K562 (cell line): Measurements from ENCODE around the gene SFXN2. TPM values are rescaled to one million over a fixed set of nuclear protein-coding genes. Genes with fewer than 3 reads are reported as not detected.

ENCODE experiments used
- CBFA2T2 ChIP-seq: fragments of 450-650 bp; conservative IDR thresholded peaks from 2 replicates; pipeline ENCODE4 v1.6.1; 2017; ENCODE audit warnings: mild to moderate bottlenecking
- CBFA2T3 ChIP-seq: fragments of 450-650 bp; IDR thresholded peaks from 2 replicates; pipeline ENCODE4 v1.6.1; 2017
- ILK ChIP-seq: fragments of 450-650 bp; IDR thresholded peaks from 2 replicates; pipeline ENCODE4 v1.6.1; 2016; ENCODE audit warnings: missing genetic modification characterization, low read depth, mild to moderate bottlenecking, missing compliant biosample characterization, moderate library complexity, borderline replicate concordance
- MYC ChIP-seq, 2 experiments: fragments of 250-450 bp in 1 of 2; sonication (Bioruptor Pico) in 1 of 2; IDR thresholded peaks; 2 replicates each; pipeline versions ENCODE4 v1.5.1 to v1.6.1; 2012 to 2021; ENCODE audit warnings: low read depth in 2 of 2, borderline replicate concordance in 1 of 2, improper control_type of control experiment in 1 of 2, low read length in 1 of 2, mild to moderate bottlenecking in 1 of 2, moderate library complexity in 1 of 2
- NCOR1 ChIP-seq: fragments of 450-650 bp; IDR thresholded peaks from 2 replicates; pipeline ENCODE4 v1.6.1; 2016; ENCODE audit warnings: mild to moderate bottlenecking, moderate library complexity
- RAD21 ChIP-seq, 2 experiments: fragments of 250-450 bp in 1 of 2; fragments of 450-650 bp in 1 of 2; sonication (Bioruptor Pico) in 1 of 2; formaldehyde crosslinking in 1 of 2; IDR thresholded peaks in 1 of 2; conservative IDR thresholded peaks in 1 of 2; 2 replicates each; pipeline versions ENCODE4 v1.4.0 to v1.8.0; 2020 to 2022; ENCODE audit warnings: mild to moderate bottlenecking in 2 of 2, moderate library complexity in 1 of 2
- ZKSCAN8 ChIP-seq: fragments of 200-800 bp; sonication (Bioruptor generic); IDR thresholded peaks from 2 replicates; pipeline ENCODE4 v1.6.1; 2016; ENCODE audit warnings: missing genetic modification characterization, missing compliant biosample characterization
- ZNF384 ChIP-seq: IDR thresholded peaks from 2 replicates; pipeline ENCODE4 v1.6.1; 2012; ENCODE audit warnings: low read depth, low read length, improper control_type of control experiment
- ZNF76 ChIP-seq: fragments of 250-450 bp; sonication (Bioruptor Pico); IDR thresholded peaks from 2 replicates; pipeline ENCODE4 v1.4.0; 2020; ENCODE audit warnings: mild to moderate bottlenecking, moderate library complexity, borderline replicate concordance
- polyA plus RNA-seq, 8 experiments: library from polyadenylated mRNA; depleted of rRNA in 4 of 8; stranded (reverse) in 5 of 8; unstranded in 3 of 8; fragments of >200 nt; fragmentation: Nextera tagmentation in 2 of 8; fragmentation: Illumina TruSeq in 1 of 8; extraction: Ambion mirVana in 2 of 8; extraction: Trizol in 1 of 8; gene quantifications; 2 replicates each; pipeline versions ENCODE4 v1.2.1 to v1.2.3, GENCODE V29; 2011 to 2014; ENCODE audit warnings: inconsistent platforms in 1 of 8, missing spikeins in 1 of 8
- total RNA-seq, 7 experiments: library from RNA; depleted of rRNA in 6 of 7; stranded (reverse); fragments of >200 nt in 6 of 7; fragmentation: Illumina TruSeq in 2 of 7; extraction: Trizol in 2 of 7; gene quantifications; 2 replicates each; pipeline versions ENCODE4 v1.2.1 to v1.2.3, GENCODE V29; 2011 to 2021; ENCODE audit warnings: low replicate concordance in 1 of 7
- TF ChIP-seq, protein P1 (sequence below): fragments of 450-650 bp; IDR thresholded peaks from 2 replicates; pipeline ENCODE4 v1.6.1; 2017; ENCODE audit warnings: antibody characterized with exemption, mild to moderate bottlenecking
- TF ChIP-seq, protein P2 (sequence below): fragments of 250-450 bp; sonication (Bioruptor Pico); IDR thresholded peaks from 2 replicates; pipeline ENCODE4 v1.5.0; 2021; ENCODE audit warnings: mild to moderate bottlenecking, borderline replicate concordance
- TF ChIP-seq, protein P3 (sequence below): fragments of 250-450 bp; sonication (Bioruptor Pico); IDR thresholded peaks from 2 replicates; pipeline ENCODE4 v1.5.0; 2020; ENCODE audit warnings: mild to moderate bottlenecking, borderline replicate concordance

SFXN2 gene
- total and polyA plus RNA-seq, 9 of the 15 experiments (the other 6 are each of a cell fraction or from before 2014, with no cell fraction given): 7.3 to 23.8 (median 15.7) TPM

DNA sequence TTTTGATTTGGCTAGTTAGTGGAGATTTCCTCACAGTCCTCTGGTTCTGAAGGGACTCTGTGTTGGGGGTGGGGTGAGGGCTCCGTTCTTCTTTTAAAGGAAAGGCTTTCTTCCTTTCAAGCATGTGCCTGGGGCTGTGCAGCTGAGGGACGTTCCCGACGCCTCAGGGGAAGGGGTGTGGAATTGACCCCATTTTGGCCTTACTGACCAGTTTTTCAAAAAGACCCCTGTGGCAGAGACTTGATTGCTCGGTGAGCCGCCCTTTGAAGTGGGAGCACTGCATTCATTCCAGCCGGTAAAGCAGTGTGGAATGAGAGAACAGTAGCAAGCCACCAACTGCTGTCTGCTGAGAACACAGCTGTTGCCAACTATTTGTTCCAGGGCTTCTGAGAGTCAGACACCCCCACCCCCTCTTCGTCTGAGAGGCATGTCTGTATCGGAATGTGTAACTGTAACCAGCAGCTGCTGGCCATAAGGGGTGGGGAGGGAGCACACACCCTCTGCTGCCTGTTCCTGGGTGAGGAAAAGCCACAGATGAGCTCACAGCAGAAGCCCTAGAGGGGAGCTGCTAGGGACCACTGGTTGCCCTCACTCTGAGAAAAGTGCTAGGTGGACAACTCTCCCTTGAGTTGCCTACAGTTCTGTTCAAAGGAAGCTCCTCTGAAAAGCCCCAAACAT lies 62.5 kb downstream of the SFXN2 start (continued):
- TF ChIP-seq, protein P1, sequence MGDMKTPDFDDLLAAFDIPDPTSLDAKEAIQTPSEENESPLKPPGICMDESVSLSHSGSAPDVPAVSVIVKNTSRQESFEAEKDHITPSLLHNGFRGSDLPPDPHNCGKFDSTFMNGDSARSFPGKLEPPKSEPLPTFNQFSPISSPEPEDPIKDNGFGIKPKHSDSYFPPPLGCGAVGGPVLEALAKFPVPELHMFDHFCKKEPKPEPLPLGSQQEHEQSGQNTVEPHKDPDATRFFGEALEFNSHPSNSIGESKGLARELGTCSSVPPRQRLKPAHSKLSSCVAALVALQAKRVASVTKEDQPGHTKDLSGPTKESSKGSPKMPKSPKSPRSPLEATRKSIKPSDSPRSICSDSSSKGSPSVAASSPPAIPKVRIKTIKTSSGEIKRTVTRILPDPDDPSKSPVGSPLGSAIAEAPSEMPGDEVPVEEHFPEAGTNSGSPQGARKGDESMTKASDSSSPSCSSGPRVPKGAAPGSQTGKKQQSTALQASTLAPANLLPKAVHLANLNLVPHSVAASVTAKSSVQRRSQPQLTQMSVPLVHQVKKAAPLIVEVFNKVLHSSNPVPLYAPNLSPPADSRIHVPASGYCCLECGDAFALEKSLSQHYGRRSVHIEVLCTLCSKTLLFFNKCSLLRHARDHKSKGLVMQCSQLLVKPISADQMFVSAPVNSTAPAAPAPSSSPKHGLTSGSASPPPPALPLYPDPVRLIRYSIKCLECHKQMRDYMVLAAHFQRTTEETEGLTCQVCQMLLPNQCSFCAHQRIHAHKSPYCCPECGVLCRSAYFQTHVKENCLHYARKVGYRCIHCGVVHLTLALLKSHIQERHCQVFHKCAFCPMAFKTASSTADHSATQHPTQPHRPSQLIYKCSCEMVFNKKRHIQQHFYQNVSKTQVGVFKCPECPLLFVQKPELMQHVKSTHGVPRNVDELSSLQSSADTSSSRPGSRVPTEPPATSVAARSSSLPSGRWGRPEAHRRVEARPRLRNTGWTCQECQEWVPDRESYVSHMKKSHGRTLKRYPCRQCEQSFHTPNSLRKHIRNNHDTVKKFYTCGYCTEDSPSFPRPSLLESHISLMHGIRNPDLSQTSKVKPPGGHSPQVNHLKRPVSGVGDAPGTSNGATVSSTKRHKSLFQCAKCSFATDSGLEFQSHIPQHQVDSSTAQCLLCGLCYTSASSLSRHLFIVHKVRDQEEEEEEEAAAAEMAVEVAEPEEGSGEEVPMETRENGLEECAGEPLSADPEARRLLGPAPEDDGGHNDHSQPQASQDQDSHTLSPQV: 0 out of 2 replicates have a peak, but pooled peaks have one; percentile 24
- TF ChIP-seq, protein P2, sequence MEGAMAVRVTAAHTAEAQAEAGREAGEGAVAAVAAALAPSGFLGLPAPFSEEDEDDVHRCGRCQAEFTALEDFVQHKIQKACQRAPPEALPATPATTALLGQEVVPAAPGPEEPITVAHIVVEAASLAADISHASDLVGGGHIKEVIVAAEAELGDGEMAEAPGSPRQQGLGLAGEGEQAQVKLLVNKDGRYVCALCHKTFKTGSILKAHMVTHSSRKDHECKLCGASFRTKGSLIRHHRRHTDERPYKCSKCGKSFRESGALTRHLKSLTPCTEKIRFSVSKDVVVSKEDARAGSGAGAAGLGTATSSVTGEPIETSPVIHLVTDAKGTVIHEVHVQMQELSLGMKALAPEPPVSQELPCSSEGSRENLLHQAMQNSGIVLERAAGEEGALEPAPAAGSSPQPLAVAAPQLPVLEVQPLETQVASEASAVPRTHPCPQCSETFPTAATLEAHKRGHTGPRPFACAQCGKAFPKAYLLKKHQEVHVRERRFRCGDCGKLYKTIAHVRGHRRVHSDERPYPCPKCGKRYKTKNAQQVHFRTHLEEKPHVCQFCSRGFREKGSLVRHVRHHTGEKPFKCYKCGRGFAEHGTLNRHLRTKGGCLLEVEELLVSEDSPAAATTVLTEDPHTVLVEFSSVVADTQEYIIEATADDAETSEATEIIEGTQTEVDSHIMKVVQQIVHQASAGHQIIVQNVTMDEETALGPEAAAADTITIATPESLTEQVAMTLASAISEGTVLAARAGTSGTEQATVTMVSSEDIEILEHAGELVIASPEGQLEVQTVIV: no peak
- TF ChIP-seq CBFA2T2 (0 out of 2 replicates have a peak, but pooled peaks have one; percentile 12), ZNF384 (0 out of 2 replicates have a peak, but pooled peaks have one; percentile 3), CBFA2T3 (peak; percentile 50), RAD21 (CRISPR knock-in tag; conservative IDR thresholded peaks at IDR 0.05 in 1 of 2, IDR thresholded peaks at IDR 0.05 in 1 of 2) (peak in 1 of 2 experiments; percentile 20; a peak in 1 of 4 replicates), ZKSCAN8 (CRISPR knock-in tag) (0 out of 2 replicates have a peak, but pooled peaks have one; percentile 36), ILK (tag) (no peak), MYC (IDR thresholded peaks at IDR 0.05; ENCODE audit: low read depth, low read length) (no peak), MYC (CRISPR knock-in tag; IDR thresholded peaks at IDR 0.05; ENCODE audit: borderline replicate concordance, low read depth) (no peak), NCOR1 (peak; percentile 17; the same call in 1 of the 2 replicates), ZNF76 (CRISPR knock-in tag) (no peak)
- TF ChIP-seq, protein P3, sequence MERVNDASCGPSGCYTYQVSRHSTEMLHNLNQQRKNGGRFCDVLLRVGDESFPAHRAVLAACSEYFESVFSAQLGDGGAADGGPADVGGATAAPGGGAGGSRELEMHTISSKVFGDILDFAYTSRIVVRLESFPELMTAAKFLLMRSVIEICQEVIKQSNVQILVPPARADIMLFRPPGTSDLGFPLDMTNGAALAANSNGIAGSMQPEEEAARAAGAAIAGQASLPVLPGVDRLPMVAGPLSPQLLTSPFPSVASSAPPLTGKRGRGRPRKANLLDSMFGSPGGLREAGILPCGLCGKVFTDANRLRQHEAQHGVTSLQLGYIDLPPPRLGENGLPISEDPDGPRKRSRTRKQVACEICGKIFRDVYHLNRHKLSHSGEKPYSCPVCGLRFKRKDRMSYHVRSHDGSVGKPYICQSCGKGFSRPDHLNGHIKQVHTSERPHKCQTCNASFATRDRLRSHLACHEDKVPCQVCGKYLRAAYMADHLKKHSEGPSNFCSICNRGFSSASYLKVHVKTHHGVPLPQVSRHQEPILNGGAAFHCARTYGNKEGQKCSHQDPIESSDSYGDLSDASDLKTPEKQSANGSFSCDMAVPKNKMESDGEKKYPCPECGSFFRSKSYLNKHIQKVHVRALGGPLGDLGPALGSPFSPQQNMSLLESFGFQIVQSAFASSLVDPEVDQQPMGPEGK (CRISPR knock-in tag): no peak
